Anterior cingulate cortex (tissue), 58 donors: Measurements from ENCODE around the gene USP53.
"Not testable (repeated sequence)": the region's sequence is repeated elsewhere in the genome, so short reads cannot be mapped to it uniquely, and the experiment has no call there.

Source experiments
- DNase-seq, 58 donors: peaks; one replicate each; lab custom pipeline; 2025; lab: John Stamatoyannopoulos, UW

Gene USP53

GRCh38 chr4:119227690-119228089 lies 15.2 kb downstream of the USP53 start:
- DNase-seq = no peak

GRCh38 chr4:119228406-119228805 lies 15.9 kb downstream of the USP53 start:
- no peak for DNase-seq

- no peak for DNase-seq
Measured at GRCh38 chr4:119229908-119230687, 17.6 kb downstream of the USP53 start.

GRCh38 chr4:119231491-119231890 lies 19.0 kb downstream of the USP53 start:
- no peak for DNase-seq

GRCh38 chr4:119232286-119232685 lies 19.8 kb downstream of the USP53 start:
- DNase-seq = no peak

GRCh38 chr4:119233191-119233590 lies 20.7 kb downstream of the USP53 start:
- no peak for DNase-seq

- no peak for DNase-seq
Measured at GRCh38 chr4:119233750-119234149, 21.2 kb downstream of the USP53 start.

- no peak for DNase-seq
Measured at GRCh38 chr4:119237201-119237600, 24.7 kb downstream of the USP53 start.

GRCh38 chr4:119237642-119238041 lies 25.1 kb downstream of the USP53 start:
- DNase-seq = no peak

GRCh38 chr4:119238068-119238722 lies 25.7 kb downstream of the USP53 start:
- DNase-seq = no peak

- DNase-seq = no peak
Measured at GRCh38 chr4:119240128-119240527, 27.6 kb downstream of the USP53 start.

GRCh38 chr4:119240568-119240967 lies 28.1 kb downstream of the USP53 start:
- no peak for DNase-seq

GRCh38 chr4:119242417-119242816 lies 29.9 kb downstream of the USP53 start:
- no peak for DNase-seq

- DNase-seq = no peak
Measured at GRCh38 chr4:119243868-119244267, 31.4 kb downstream of the USP53 start.

- DNase-seq = no peak
Measured at GRCh38 chr4:119244344-119244743, 31.8 kb downstream of the USP53 start.

- DNase-seq = no peak
Measured at GRCh38 chr4:119244832-119245231, 32.3 kb downstream of the USP53 start.

- DNase-seq = no peak
Measured at GRCh38 chr4:119246177-119246733, 33.7 kb downstream of the USP53 start.

GRCh38 chr4:119251037-119251436 lies 38.5 kb downstream of the USP53 start:
- not testable (repeated sequence) for DNase-seq

- not testable (repeated sequence) for DNase-seq
Measured at GRCh38 chr4:119255223-119255622, 42.7 kb downstream of the USP53 start.

- DNase-seq = no peak
Measured at GRCh38 chr4:119260528-119260927, 48.0 kb downstream of the USP53 start.

- DNase-seq = no peak
Measured at GRCh38 chr4:119261986-119262385, 49.5 kb downstream of the USP53 start.

- no peak for DNase-seq
Measured at GRCh38 chr4:119264743-119265142, 52.2 kb downstream of the USP53 start.
